A549 (cell line): ENCODE results near the gene CNGA2. TPM values are rescaled to one million over a fixed set of nuclear protein-coding genes. Genes with fewer than 3 reads are reported as not detected.
A peak's percentile ranks its signal among the peaks of the same experiment; 100 is the strongest.

Experiments used
- ATAC-seq, 2 experiments: fragments of 200-7000 bp in 1 of 2; fragments of >200 bp in 1 of 2; cut with Nextera tagmentation in 1 of 2; cut with Tn5 transposase in 1 of 2; 3 replicates each; pipeline versions ENCODE4 v1.8.0 to v1.9.1; 2018 to 2020; ENCODE audit warnings: mild to moderate bottlenecking in 1 of 2, moderate library complexity in 1 of 2
- CTCF ChIA-PET: fragments of 300-600 bp; sonication (Branson Sonifier 250); formaldehyde crosslinking; extraction: SDS; loops from one replicate; lab custom pipeline; 2021; ENCODE audit warnings: antibody characterized with exemption, inconsistent platforms; lab: Yijun Ruan, JAX
- POLR2A ChIA-PET: fragments of 350-600 bp; formaldehyde crosslinking; extraction: SDS; loops from one replicate; lab custom pipeline; 2021; ENCODE audit warnings: antibody characterized with exemption, inconsistent platforms; lab: Yijun Ruan, JAX
- DNase-seq, 2 experiments: peaks; one replicate each; pipeline versions ENCODE4 v3.0.0 to v3.0.0-alpha.2; 2011 to 2016; ENCODE audit warnings: low read depth in 1 of 2, low spot score in 1 of 2
- FAIRE-seq: peaks from 2 replicates; lab custom pipeline; 2011; peaks lifted over from hg19 to GRCh38; lab: Jason Lieb, UNC
- H3K27ac ChIP-seq, 2 experiments: fragments of >200 bp; sonication (Bioruptor Twin); formaldehyde crosslinking; 3 replicates each; pipeline ENCODE4 v1.5.1; 2016 to 2017
- H3K4me1 ChIP-seq: fragments of >200 bp; sonication (Bioruptor Twin); formaldehyde crosslinking; 3 replicates; pipeline ENCODE4 v1.6.1; 2016
- H3K4me2 ChIP-seq: fragments of >200 bp; sonication (Bioruptor Twin); formaldehyde crosslinking; 3 replicates; pipeline ENCODE4 v1.6.1; 2016
- H3K4me3 ChIP-seq: fragments of >200 bp; sonication (Bioruptor Twin); formaldehyde crosslinking; 3 replicates; pipeline ENCODE4 v1.5.1; 2016
- H3K9me3 ChIP-seq: fragments of >200 bp; sonication (Bioruptor Twin); formaldehyde crosslinking; 3 replicates; pipeline ENCODE4 v1.6.1; 2016
- BHLHE40 ChIP-seq: IDR thresholded peaks from 2 replicates; pipeline ENCODE4 v1.6.1; 2012; ENCODE audit warnings: low read depth, low read length, inconsistent platforms
- CHD2 ChIP-seq: fragments of 150-350 bp; IDR thresholded peaks from 2 replicates; pipeline ENCODE4 v1.6.1; 2014; ENCODE audit warnings: low read length; ENCODE audit not compliant: partially characterized antibody
- CHD4 ChIP-seq: fragments of 200-600 bp; sonication (generic); IDR thresholded peaks from 2 replicates; pipeline ENCODE4 v1.6.1; 2016; ENCODE audit warnings: antibody characterized with exemption, mild to moderate bottlenecking, borderline replicate concordance
- EHMT2 ChIP-seq: fragments of 200-600 bp; sonication (generic); IDR thresholded peaks from 2 replicates; pipeline ENCODE4 v1.6.1; 2016; ENCODE audit warnings: antibody characterized with exemption, low read depth, mild to moderate bottlenecking, moderate library complexity
- ESRRA ChIP-seq: fragments of 150-350 bp; IDR thresholded peaks from 2 replicates; pipeline ENCODE4 v1.6.1; 2014; ENCODE audit warnings: mild to moderate bottlenecking, low read length, borderline replicate concordance
- FOSL2 ChIP-seq, 2 experiments: fragments of 450-650 bp in 1 of 2; fragments of >200 bp in 1 of 2; sonication (Bioruptor Twin) in 1 of 2; formaldehyde crosslinking; IDR thresholded peaks; 2 replicates each; pipeline versions ENCODE4 v1.5.0 to v1.6.1; 2016 to 2020; ENCODE audit warnings: mild to moderate bottlenecking in 1 of 2, moderate library complexity in 1 of 2
- JUNB ChIP-seq: fragments of >200 bp; sonication (Bioruptor Twin); formaldehyde crosslinking; IDR thresholded peaks from 2 replicates; pipeline ENCODE4 v1.6.1; 2016
- KDM1A ChIP-seq: fragments of 200-600 bp; sonication (generic); IDR thresholded peaks from 2 replicates; pipeline ENCODE4 v1.6.1; 2016; ENCODE audit warnings: low read depth, mild to moderate bottlenecking
- MYC ChIP-seq: IDR thresholded peaks from 2 replicates; pipeline ENCODE4 v1.6.1; 2012; ENCODE audit warnings: mild to moderate bottlenecking, inconsistent platforms, low read length, improper control_type of control experiment, borderline replicate concordance
- POLR2A ChIP-seq: IDR thresholded peaks from 2 replicates; pipeline ENCODE4 v1.6.1; 2012; ENCODE audit warnings: mild to moderate bottlenecking, low read length
- RARB ChIP-seq: fragments of 250-450 bp; sonication (Bioruptor Pico); IDR thresholded peaks from 2 replicates; pipeline ENCODE4 v1.8.0; 2021; ENCODE audit warnings: mild to moderate bottlenecking, moderate library complexity
- RFX5 ChIP-seq: fragments of 450-650 bp; IDR thresholded peaks from 2 replicates; pipeline ENCODE4 v1.7.1; 2014; ENCODE audit warnings: antibody characterized with exemption, mild to moderate bottlenecking, moderate library complexity
- SREBF2 ChIP-seq: fragments of 450-650 bp; IDR thresholded peaks from 2 replicates; pipeline ENCODE4 v1.6.1; 2014; ENCODE audit warnings: mild to moderate bottlenecking, moderate library complexity
- TFCP2L1 ChIP-seq: fragments of 250-450 bp; sonication (Bioruptor Pico); IDR thresholded peaks from 2 replicates; pipeline ENCODE4 v1.5.0; 2021; ENCODE audit warnings: mild to moderate bottlenecking
- ZC3H11A ChIP-seq: fragments of 450-650 bp; IDR thresholded peaks from 2 replicates; pipeline ENCODE4 v1.6.1; 2014; ENCODE audit warnings: antibody characterized with exemption, mild to moderate bottlenecking
- WGBS: methylation state at CpG from one replicate; pipeline ENCODE4 v1.1.6; 2017; ENCODE audit errors: missing lambda C conversion rate; 5-methylcytosine and 5-hydroxymethylcytosine counted together
- polyA plus RNA-seq, 4 experiments: library from polyadenylated mRNA; depleted of rRNA in 3 of 4; stranded (reverse); fragments of >200 nt; fragmentation: RNase III in 1 of 4; extraction: RNeasy Plus Mini Kit Qiagen cat#74134 plus additional on column Dnase treatment in 1 of 4; gene quantifications; 2 replicates in 3 of 4; 3 replicates in 1 of 4; pipeline ENCODE4 v1.2.3, GENCODE V29; 2011 to 2017
- TF ChIP-seq, protein P1 (sequence below): fragments of 200-600 bp; sonication (generic); IDR thresholded peaks from 2 replicates; pipeline ENCODE4 v1.6.1; 2016; ENCODE audit warnings: antibody characterized with exemption, mild to moderate bottlenecking, moderate library complexity
- TF ChIP-seq, protein P2 (sequence below): fragments of 250-450 bp; sonication (Bioruptor Pico); IDR thresholded peaks from 2 replicates; pipeline ENCODE4 v1.5.0; 2021; ENCODE audit warnings: mild to moderate bottlenecking, moderate library complexity, borderline replicate concordance
- TF ChIP-seq, protein P3 (sequence below): fragments of >200 bp; sonication (Bioruptor Twin); formaldehyde crosslinking; IDR thresholded peaks from 2 replicates; pipeline ENCODE4 v1.6.1; 2016
- TF ChIP-seq, protein P4 (sequence below): fragments of 450-650 bp; IDR thresholded peaks from 2 replicates; pipeline ENCODE4 v1.6.1; 2014; ENCODE audit warnings: antibody characterized with exemption

The CNGA2 gene
- polyA plus RNA-seq, 2 of the 4 experiments (the other 2 are of a cell fraction) = not detected

DNA sequence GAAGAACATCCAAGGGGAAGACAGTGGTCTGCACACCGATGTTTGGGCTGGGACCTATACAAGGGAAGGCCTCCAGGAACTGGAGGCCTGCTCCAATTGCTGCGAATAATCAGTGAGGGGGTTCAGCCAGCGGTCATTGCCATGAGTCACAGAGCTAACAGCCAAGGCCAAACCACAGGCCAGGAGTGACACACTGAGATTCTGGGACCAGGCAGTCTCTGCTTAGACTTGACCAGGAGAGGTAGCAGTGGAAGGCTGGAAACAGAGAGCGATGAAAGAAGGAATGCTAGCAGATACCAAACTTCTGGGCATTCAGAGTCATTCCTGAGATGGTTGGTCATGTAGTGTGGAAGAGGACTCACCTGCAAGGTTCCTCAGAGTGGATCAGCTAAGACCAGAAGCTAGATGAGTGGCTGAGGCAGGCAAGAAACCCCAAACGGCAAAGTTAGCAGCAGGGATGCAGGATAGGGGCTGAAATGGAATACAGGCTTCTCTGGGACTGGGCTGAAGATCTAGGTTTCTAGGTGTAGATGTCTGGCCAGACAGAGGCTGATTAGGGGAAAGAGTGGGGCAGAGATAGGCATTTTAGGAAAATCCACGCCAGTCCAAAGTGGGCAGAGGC is 54.7 kb downstream of the CNGA2 start:
- DNase-seq (peak; percentile 17 to 45), ATAC-seq (peak; percentile 90 to 91), FAIRE-seq (peak; percentile 81)
- Histone ChIP-seq H3K4me3 (no peak overlapping the region), H3K4me1 (peaks cover 12% of the 10 kb centered on the region; the same call in 2 of the 3 replicates), H3K4me2 (peak overlapping the region; percentile 58), H3K27ac (peak overlapping the region; percentile 42 to 57; a peak in 5 of 6 replicates), H3K9me3 (no peaks in the 10 kb centered on the region)
- ChIA-PET CTCF (no interaction called here), POLR2A (interaction anchor here (0.6 kb wide), 1 partner anchor 585 kb away, joined by 3 read pairs; no protein-coding TSS in a partner anchor)
- TF ChIP-seq JUNB = 0 out of 2 replicates have a peak, but pooled peaks have one; percentile 16
- TF ChIP-seq, protein P1, sequence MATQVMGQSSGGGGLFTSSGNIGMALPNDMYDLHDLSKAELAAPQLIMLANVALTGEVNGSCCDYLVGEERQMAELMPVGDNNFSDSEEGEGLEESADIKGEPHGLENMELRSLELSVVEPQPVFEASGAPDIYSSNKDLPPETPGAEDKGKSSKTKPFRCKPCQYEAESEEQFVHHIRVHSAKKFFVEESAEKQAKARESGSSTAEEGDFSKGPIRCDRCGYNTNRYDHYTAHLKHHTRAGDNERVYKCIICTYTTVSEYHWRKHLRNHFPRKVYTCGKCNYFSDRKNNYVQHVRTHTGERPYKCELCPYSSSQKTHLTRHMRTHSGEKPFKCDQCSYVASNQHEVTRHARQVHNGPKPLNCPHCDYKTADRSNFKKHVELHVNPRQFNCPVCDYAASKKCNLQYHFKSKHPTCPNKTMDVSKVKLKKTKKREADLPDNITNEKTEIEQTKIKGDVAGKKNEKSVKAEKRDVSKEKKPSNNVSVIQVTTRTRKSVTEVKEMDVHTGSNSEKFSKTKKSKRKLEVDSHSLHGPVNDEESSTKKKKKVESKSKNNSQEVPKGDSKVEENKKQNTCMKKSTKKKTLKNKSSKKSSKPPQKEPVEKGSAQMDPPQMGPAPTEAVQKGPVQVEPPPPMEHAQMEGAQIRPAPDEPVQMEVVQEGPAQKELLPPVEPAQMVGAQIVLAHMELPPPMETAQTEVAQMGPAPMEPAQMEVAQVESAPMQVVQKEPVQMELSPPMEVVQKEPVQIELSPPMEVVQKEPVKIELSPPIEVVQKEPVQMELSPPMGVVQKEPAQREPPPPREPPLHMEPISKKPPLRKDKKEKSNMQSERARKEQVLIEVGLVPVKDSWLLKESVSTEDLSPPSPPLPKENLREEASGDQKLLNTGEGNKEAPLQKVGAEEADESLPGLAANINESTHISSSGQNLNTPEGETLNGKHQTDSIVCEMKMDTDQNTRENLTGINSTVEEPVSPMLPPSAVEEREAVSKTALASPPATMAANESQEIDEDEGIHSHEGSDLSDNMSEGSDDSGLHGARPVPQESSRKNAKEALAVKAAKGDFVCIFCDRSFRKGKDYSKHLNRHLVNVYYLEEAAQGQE = no peak
- no peak for TF ChIP-seq FOSL2 (IDR thresholded peaks at IDR 0.05)
- peak; percentile 39; the same call in 1 of the 2 replicates for TF ChIP-seq FOSL2 (CRISPR knock-in tag; IDR thresholded peaks at IDR 0.05)
- TF ChIP-seq RARB (CRISPR knock-in tag) = 0 out of 2 replicates have a peak, but pooled peaks have one; percentile 40
- 21% methylated on average over 4 of the region's 6 CpGs for WGBS

DNA sequence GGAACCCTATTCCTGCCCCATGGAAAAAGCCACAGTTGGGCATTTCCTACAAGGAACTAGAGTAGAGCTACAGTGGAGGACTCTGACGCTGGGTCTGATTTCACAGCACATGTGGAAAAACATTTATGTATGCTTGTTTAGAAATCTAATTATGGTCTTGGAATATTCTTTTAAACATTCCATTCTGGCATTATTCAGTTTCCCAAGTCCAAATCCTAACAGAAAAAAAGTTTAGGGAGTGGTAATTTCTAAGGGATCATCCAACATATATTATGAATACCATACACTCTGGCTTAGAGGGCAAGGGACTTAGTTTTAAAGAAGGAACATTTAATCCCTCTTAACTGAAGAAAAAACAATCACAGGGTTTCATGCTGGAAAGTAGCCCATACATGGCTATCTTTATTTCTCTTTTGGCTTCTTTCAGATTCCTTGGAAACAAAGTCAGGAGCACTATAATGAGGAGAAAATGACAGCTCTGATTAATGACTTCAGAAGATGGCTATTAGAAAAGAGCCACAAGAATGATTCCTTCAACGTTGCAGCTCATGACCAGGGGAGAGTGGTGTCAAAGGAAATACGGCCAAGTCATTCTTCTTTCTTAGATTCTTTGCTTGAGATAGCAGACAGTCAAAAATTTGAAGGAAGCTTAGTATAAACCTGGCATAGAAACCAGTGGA is 56.1 kb downstream of the CNGA2 start:
- no peak for TF ChIP-seq RFX5
- ATAC-seq (no peak), FAIRE-seq (no peak), DNase-seq (no peak)
- Histone ChIP-seq H3K9me3 (no peaks in the 10 kb centered on the region), H3K4me1 (peaks cover 12% of the 10 kb centered on the region; the same call in 2 of the 3 replicates), H3K4me2 (no peak overlapping the region), H3K27ac (no peak overlapping the region; a peak in 1 of 6 replicates), H3K4me3 (no peak overlapping the region)
- CTCF ChIA-PET = no interaction called here
- POLR2A ChIA-PET = no interaction called here
- 37% methylated on average over 3 of the region's 3 CpGs for WGBS

DNA sequence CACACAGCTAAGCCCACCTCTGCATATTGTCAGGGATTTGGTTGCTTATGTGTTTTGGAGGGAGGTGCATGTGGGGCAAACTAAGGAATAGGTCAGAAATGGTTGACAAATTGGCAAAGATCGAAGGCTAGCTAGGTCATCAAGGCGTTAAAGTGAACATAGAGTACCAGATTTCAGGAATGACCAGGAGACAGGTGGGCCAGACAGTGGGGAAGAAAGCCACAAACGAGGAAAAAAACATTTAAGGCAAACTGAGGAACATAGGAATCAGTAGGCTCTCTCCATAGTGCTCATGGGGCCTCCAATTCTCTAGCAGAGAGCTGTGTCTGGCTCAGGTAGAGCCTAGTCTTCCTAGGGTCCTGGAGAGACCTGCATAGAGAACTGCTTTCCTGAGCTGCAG is 57.4 kb downstream of the CNGA2 start:
- no peak overlapping the region for H3K27ac ChIP-seq
- DNase-seq (no peak), FAIRE-seq (peak; percentile 79), ATAC-seq (no peak)
- no peaks in the 10 kb centered on the region for H3K9me3 ChIP-seq
- H3K4me1 ChIP-seq = peaks cover 12% of the 10 kb centered on the region; the same call in 2 of the 3 replicates
- no peak overlapping the region for H3K4me2 ChIP-seq
- 10% methylated on average over 3 of the region's 3 CpGs for WGBS
- no peak overlapping the region for H3K4me3 ChIP-seq
- no peak for TF ChIP-seq TFCP2L1 (CRISPR knock-in tag)
- TF ChIP-seq KDM1A = no peak
- no peak for TF ChIP-seq BHLHE40
- no peak for TF ChIP-seq ESRRA
- TF ChIP-seq, all 56 proteins: peak for 0
- ChIA-PET CTCF (interaction anchor here (1.2 to 1.8 kb wide), 2 partner anchors 34 to 38 kb away, joined by 3 to 5 read pairs; no protein-coding TSS in a partner anchor), POLR2A (no interaction called here)

DNA sequence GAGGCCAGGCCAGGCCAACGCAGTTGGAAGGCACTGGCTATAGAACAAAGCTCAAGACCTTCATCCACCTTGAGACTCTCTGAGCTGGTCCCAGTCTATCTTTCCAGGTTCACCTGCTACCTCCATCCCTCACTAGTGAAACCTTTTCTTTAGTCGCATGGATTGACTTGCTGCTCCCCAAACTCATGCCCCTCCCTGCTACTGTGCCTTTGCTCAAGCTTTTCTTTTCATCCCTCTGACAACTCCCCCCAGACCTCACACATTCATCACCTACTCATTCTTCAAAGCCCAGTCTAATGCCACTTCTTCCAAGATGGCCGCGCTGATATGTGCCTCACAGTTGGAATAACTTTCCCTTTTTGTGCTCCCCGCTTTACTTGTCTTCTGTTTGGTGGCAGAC is 58.0 kb downstream of the CNGA2 start:
- no peak for FAIRE-seq

More for the DNA sequence above, 58.0 kb downstream of the CNGA2 start:
- H3K4me3 ChIP-seq = no peak overlapping the region
- WGBS = 69% methylated on average over 5 of the region's 5 CpGs
- ChIA-PET CTCF (interaction anchor here (1.2 to 1.8 kb wide), 2 partner anchors 34 to 39 kb away, joined by 3 to 5 read pairs; no protein-coding TSS in a partner anchor), POLR2A (no interaction called here)
- no peaks in the 10 kb centered on the region for H3K9me3 ChIP-seq
- H3K4me1 ChIP-seq = peaks cover 12% of the 10 kb centered on the region; the same call in 2 of the 3 replicates
- ATAC-seq (no peak), DNase-seq (no peak)
- TF ChIP-seq, protein P2, sequence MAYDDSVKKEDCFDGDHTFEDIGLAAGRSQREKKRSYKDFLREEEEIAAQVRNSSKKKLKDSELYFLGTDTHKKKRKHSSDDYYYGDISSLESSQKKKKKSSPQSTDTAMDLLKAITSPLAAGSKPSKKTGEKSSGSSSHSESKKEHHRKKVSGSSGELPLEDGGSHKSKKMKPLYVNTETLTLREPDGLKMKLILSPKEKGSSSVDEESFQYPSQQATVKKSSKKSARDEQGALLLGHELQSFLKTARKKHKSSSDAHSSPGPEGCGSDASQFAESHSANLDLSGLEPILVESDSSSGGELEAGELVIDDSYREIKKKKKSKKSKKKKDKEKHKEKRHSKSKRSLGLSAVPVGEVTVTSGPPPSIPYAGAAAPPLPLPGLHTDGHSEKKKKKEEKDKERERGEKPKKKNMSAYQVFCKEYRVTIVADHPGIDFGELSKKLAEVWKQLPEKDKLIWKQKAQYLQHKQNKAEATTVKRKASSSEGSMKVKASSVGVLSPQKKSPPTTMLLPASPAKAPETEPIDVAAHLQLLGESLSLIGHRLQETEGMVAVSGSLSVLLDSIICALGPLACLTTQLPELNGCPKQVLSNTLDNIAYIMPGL (CRISPR knock-in tag) = no peak
- no peak for TF ChIP-seq EHMT2
- TF ChIP-seq POLR2A = no peak
- no peak for TF ChIP-seq ZC3H11A
- TF ChIP-seq CHD2 = no peak
- TF ChIP-seq, protein P3, sequence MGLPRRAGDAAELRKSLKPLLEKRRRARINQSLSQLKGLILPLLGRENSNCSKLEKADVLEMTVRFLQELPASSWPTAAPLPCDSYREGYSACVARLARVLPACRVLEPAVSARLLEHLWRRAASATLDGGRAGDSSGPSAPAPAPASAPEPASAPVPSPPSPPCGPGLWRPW = no peak
- TF ChIP-seq MYC = no peak
- TF ChIP-seq CHD4 = no peak
- TF ChIP-seq SREBF2 = no peak
- TF ChIP-seq, protein P4, sequence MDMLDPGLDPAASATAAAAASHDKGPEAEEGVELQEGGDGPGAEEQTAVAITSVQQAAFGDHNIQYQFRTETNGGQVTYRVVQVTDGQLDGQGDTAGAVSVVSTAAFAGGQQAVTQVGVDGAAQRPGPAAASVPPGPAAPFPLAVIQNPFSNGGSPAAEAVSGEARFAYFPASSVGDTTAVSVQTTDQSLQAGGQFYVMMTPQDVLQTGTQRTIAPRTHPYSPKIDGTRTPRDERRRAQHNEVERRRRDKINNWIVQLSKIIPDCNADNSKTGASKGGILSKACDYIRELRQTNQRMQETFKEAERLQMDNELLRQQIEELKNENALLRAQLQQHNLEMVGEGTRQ = no peak
- no peak overlapping the region for H3K27ac ChIP-seq
- H3K4me2 ChIP-seq = no peak overlapping the region
